K562 (cell line): Measurements from ENCODE around the gene GMPR. TPM values are rescaled to one million over a fixed set of nuclear protein-coding genes. Genes with fewer than 3 reads are reported as not detected.
A peak's percentile ranks its signal among the peaks of the same experiment; 100 is the strongest.

Experiments
- CHD1 ChIP-seq: fragments of 200-600 bp; sonication (generic); IDR thresholded peaks from one replicate; pipeline ENCODE4 v1.6.1; 2012; ENCODE audit warnings: mild to moderate bottlenecking, moderate library complexity, low read length, inconsistent platforms
- CREM ChIP-seq: IDR thresholded peaks from 2 replicates; pipeline ENCODE4 v1.6.1; 2014; ENCODE audit warnings: antibody characterized with exemption, low read depth
- CTCFL ChIP-seq: IDR thresholded peaks from 2 replicates; pipeline ENCODE4 v1.6.1; 2011; ENCODE audit warnings: borderline replicate concordance, low read depth, mild to moderate bottlenecking, moderate library complexity, low read length; ENCODE audit not compliant: insufficient read depth, poor library complexity, severe bottlenecking
- ESRRB ChIP-seq: fragments of 250-450 bp; sonication (Bioruptor Pico); IDR thresholded peaks from 2 replicates; pipeline ENCODE4 v1.5.0; 2020; ENCODE audit warnings: mild to moderate bottlenecking, moderate library complexity, borderline replicate concordance
- HEY1 ChIP-seq: fragments of 250-450 bp; sonication (Bioruptor Pico); IDR thresholded peaks from 2 replicates; pipeline ENCODE4 v1.5.0; 2020; ENCODE audit warnings: mild to moderate bottlenecking, moderate library complexity, borderline replicate concordance
- KAT2B ChIP-seq: IDR thresholded peaks from one replicate; pipeline ENCODE4 v1.6.1; 2012; ENCODE audit warnings: low read depth, mild to moderate bottlenecking, control low read depth, inconsistent platforms, low read length, moderate library complexity
- KAT7 ChIP-seq: sonication (generic); formaldehyde crosslinking; IDR thresholded peaks from 2 replicates; pipeline ENCODE4 v1.8.0; 2022; ENCODE audit warnings: missing genetic modification reagents, mild to moderate bottlenecking, borderline replicate concordance
- NFE2 ChIP-seq: IDR thresholded peaks from 2 replicates; pipeline ENCODE4 v1.6.1; 2014; ENCODE audit warnings: antibody characterized with exemption, low read depth
- NR2C1 ChIP-seq, 2 experiments: fragments of 450-650 bp; IDR thresholded peaks; 2 replicates each; pipeline ENCODE4 v1.6.1; 2017; ENCODE audit warnings: mild to moderate bottlenecking in 2 of 2, antibody characterized with exemption in 1 of 2, inconsistent platforms in 1 of 2, missing compliant biosample characterization in 1 of 2, missing genetic modification characterization in 1 of 2
- SMAD3 ChIP-seq: fragments of 450-650 bp; formaldehyde crosslinking; conservative IDR thresholded peaks from 2 replicates; pipeline ENCODE4 v1.4.0; 2020; ENCODE audit warnings: mild to moderate bottlenecking
- TFAM ChIP-seq: fragments of 250-450 bp; sonication (Bioruptor Pico); conservative IDR thresholded peaks from 2 replicates; pipeline ENCODE4 v1.5.0; 2021; ENCODE audit warnings: mild to moderate bottlenecking, moderate library complexity
- ZNF124 ChIP-seq: sonication (generic); formaldehyde crosslinking; IDR thresholded peaks from 2 replicates; pipeline ENCODE4 v1.8.1; 2022; ENCODE audit warnings: missing genetic modification reagents
- ZNF76 ChIP-seq: fragments of 250-450 bp; sonication (Bioruptor Pico); IDR thresholded peaks from 2 replicates; pipeline ENCODE4 v1.4.0; 2020; ENCODE audit warnings: mild to moderate bottlenecking, moderate library complexity, borderline replicate concordance
- ZSCAN29 ChIP-seq: fragments of 450-650 bp; IDR thresholded peaks from 2 replicates; pipeline ENCODE4 v1.6.1; 2017
- polyA plus RNA-seq, 8 experiments: library from polyadenylated mRNA; depleted of rRNA in 4 of 8; stranded (reverse) in 5 of 8; unstranded in 3 of 8; fragments of >200 nt; fragmentation: Nextera tagmentation in 2 of 8; fragmentation: Illumina TruSeq in 1 of 8; extraction: Ambion mirVana in 2 of 8; extraction: Trizol in 1 of 8; gene quantifications; 2 replicates each; pipeline versions ENCODE4 v1.2.1 to v1.2.3, GENCODE V29; 2011 to 2014; ENCODE audit warnings: inconsistent platforms in 1 of 8, missing spikeins in 1 of 8
- total RNA-seq, 7 experiments: library from RNA; depleted of rRNA in 6 of 7; stranded (reverse); fragments of >200 nt in 6 of 7; fragmentation: Illumina TruSeq in 2 of 7; extraction: Trizol in 2 of 7; gene quantifications; 2 replicates each; pipeline versions ENCODE4 v1.2.1 to v1.2.3, GENCODE V29; 2011 to 2021; ENCODE audit warnings: low replicate concordance in 1 of 7
- TF ChIP-seq, protein P1 (sequence below), 3 experiments: fragments of 200-800 bp in 1 of 3; sonication (Bioruptor generic) in 1 of 3; sonication (generic) in 1 of 3; formaldehyde crosslinking in 1 of 3; IDR thresholded peaks; 2 replicates each; pipeline versions ENCODE4 v1.6.1 to v1.8.0; 2016 to 2022; ENCODE audit warnings: mild to moderate bottlenecking in 2 of 3, missing compliant biosample characterization in 2 of 3, missing genetic modification characterization in 2 of 3, missing genetic modification reagents in 1 of 3
- TF ChIP-seq, protein P2 (sequence below), 2 experiments: fragments of 450-650 bp; IDR thresholded peaks; 2 replicates each; pipeline ENCODE4 v1.6.1; 2016; ENCODE audit warnings: mild to moderate bottlenecking in 2 of 2, borderline replicate concordance in 1 of 2, low read depth in 1 of 2, moderate library complexity in 1 of 2

The GMPR gene
- total and polyA plus RNA-seq, 9 of the 15 experiments (the other 6 are each of a cell fraction or from before 2014, with no cell fraction given): 34.6 to 83.7 (median 49.8) TPM

GRCh38 chr6:16236631-16237199, 1.7 kb upstream of the GMPR start (continued):
- TF ChIP-seq, protein P1, sequence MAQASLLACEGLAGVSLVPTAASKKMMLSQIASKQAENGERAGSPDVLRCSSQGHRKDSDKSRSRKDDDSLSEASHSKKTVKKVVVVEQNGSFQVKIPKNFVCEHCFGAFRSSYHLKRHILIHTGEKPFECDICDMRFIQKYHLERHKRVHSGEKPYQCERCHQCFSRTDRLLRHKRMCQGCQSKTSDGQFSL (CRISPR knock-in tag; IDR thresholded peaks at IDR 0.05): no peak
- TF ChIP-seq, protein P1 (tag; IDR thresholded peaks at IDR 0.05): 0 out of 4 replicates have a peak, but pooled peaks of 1 of the 2 experiments have one; percentile 42
- no peak for TF ChIP-seq ESRRB (CRISPR knock-in tag)
- TF ChIP-seq TFAM (CRISPR knock-in tag): no peak
- TF ChIP-seq NR2C1 (IDR thresholded peaks at IDR 0.05): no peak
- TF ChIP-seq NR2C1 (tag; IDR thresholded peaks at IDR 0.05): no peak
- no peak for TF ChIP-seq HEY1 (CRISPR knock-in tag)
- TF ChIP-seq ZNF76: no peak
- no peak for TF ChIP-seq CHD1
- TF ChIP-seq ZNF124 (CRISPR knock-in tag): no peak
- no peak for TF ChIP-seq SMAD3 (CRISPR knock-in tag)
- TF ChIP-seq CREM: 0 out of 2 replicates have a peak, but pooled peaks have one; percentile 5
- no peak for TF ChIP-seq CTCFL
- no peak for TF ChIP-seq NFE2
- 0 out of 2 replicates have a peak, but pooled peaks have one; percentile 37 for TF ChIP-seq KAT7 (CRISPR knock-in tag)
- TF ChIP-seq KAT2B: no peak
- TF ChIP-seq ZSCAN29: no peak
- TF ChIP-seq, protein P2, sequence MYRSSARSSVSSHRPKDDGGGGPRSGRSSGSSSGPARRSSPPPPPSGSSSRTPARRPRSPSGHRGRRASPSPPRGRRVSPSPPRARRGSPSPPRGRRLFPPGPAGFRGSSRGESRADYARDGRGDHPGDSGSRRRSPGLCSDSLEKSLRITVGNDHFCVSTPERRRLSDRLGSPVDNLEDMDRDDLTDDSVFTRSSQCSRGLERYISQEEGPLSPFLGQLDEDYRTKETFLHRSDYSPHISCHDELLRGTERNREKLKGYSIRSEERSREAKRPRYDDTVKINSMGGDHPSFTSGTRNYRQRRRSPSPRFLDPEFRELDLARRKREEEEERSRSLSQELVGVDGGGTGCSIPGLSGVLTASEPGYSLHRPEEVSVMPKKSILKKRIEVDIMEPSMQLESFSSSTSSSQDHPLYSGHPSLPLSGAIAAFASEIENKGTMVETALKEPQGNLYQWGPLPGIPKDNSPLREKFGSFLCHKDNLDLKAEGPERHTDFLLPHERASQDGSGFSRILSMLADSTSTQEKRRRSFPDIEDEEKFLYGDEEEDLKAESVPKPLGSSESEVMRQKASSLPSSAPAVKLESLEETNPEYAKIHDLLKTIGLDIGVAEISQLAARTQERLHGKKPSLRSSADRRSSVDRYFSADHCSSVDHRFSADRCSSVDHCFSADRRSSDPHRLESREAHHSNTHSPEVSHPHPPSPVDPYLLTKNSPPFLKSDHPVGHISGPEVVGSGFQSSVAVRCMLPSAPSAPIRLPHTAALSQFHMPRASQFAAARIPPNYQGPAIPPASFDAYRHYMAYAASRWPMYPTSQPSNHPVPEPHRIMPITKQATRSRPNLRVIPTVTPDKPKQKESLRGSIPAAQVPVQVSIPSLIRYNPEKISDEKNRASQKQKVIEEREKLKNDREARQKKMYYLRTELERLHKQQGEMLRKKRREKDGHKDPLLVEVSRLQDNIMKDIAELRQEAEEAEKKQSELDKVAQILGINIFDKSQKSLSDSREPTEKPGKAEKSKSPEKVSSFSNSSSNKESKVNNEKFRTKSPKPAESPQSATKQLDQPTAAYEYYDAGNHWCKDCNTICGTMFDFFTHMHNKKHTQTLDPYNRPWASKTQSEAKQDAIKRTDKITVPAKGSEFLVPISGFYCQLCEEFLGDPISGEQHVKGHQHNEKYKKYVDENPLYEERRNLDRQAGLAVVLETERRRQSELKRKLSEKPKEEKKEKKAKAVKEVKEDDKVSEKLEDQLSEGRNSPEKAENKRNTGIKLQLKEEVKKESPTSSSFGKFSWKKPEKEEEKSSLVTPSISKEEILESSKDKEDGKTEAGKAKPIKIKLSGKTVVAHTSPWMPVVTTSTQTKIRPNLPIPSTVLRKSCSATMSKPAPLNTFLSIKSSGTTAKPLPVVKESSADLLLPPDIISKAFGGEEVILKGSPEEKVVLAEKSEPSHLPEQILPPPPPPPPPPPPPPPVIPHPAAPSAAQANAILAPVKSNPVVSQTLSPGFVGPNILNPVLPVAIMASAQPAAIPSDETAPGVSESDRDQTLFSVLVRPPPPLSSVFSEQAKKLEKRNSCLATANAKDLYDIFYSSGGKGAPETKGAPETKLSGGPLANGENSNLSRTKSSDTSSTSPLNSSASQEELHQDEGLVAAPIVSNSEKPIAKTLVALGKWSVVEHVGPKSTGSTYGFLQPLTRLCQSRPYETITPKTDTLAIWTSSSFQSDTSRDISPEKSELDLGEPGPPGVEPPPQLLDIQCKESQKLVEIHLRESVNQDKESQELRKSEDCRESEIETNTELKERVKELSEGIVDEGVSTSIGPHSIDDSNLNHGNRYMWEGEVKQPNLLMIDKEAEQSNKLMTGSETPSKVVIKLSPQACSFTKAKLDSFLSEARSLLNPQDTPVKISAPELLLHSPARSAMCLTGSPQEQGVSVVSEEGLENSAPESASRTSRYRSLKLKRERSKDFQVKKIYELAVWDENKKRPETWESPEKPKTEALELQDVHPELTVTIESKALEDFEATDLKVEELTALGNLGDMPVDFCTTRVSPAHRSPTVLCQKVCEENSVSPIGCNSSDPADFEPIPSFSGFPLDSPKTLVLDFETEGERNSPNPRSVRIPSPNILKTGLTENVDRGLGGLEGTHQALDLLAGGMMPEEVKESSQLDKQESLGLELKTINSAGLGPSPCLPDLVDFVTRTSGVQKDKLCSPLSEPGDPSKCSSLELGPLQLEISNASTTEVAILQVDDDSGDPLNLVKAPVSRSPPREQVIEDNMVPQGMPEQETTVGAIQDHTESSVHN (IDR thresholded peaks at IDR 0.05; ENCODE audit: borderline replicate concordance in 1 of 2, low read depth in 1 of 2): no peak
